H1 (cell line): ENCODE data around the gene RAPGEF5. TPM values are rescaled to one million over a fixed set of nuclear protein-coding genes. Genes with fewer than 3 reads are reported as not detected.

ENCODE experiments used
- CTCF ChIA-PET: fragments of 300-600 bp; sonication (Branson Sonifier 250); formaldehyde crosslinking; loops from one replicate; lab custom pipeline; 2021; ENCODE audit not compliant: partially characterized antibody; lab: Charles Lee
- POLR2A ChIA-PET: fragments of 300-600 bp; sonication (Branson Sonifier 250); formaldehyde crosslinking; loops from one replicate; lab custom pipeline; 2021; ENCODE audit warnings: inconsistent platforms; ENCODE audit not compliant: partially characterized antibody; lab: Charles Lee
- DNase-seq, 2 experiments: peaks; one replicate each; pipeline versions ENCODE4 v3.0.0 to v3.0.0-alpha.2; 2010 to 2022; ENCODE audit warnings: low spot score in 2 of 2, low read depth in 1 of 2, mixed read lengths in 1 of 2
- FAIRE-seq: peaks from 2 replicates; lab custom pipeline; 2011; peaks lifted over from hg19 to GRCh38; lab: Jason Lieb, UNC
- H2AFZ ChIP-seq: 2 replicates; pipeline ENCODE4 v1.8.1; 2012; ENCODE audit warnings: low read length, inconsistent platforms
- H2AK5ac ChIP-seq: 2 replicates; pipeline ENCODE4 v1.6.1; 2013; ENCODE audit warnings: low read depth, low read length
- H2BK120ac ChIP-seq: replicated peaks from 2 replicates; pipeline ENCODE3; 2013; ENCODE audit warnings: low read depth, low read length, inconsistent platforms
- H2BK12ac ChIP-seq: 2 replicates; pipeline ENCODE4 v1.6.1; 2013; ENCODE audit warnings: low read depth, low read length
- H2BK15ac ChIP-seq: 2 replicates; pipeline ENCODE4 v1.6.1; 2013; ENCODE audit warnings: low read length
- H2BK20ac ChIP-seq: 2 replicates; pipeline ENCODE4 v1.6.1; 2013; ENCODE audit warnings: low read length
- H2BK5ac ChIP-seq: 2 replicates; pipeline ENCODE4 v1.6.1; 2013; ENCODE audit warnings: low read depth, low read length
- H3K14ac ChIP-seq: 2 replicates; pipeline ENCODE4 v1.6.1; 2013; ENCODE audit warnings: inconsistent platforms; ENCODE audit not compliant: insufficient read length
- H3K18ac ChIP-seq: 2 replicates; pipeline ENCODE4 v1.6.1; 2013; ENCODE audit warnings: low read length; ENCODE audit errors: extremely low read depth
- H3K23ac ChIP-seq: 2 replicates; pipeline ENCODE4 v1.6.1; 2013; ENCODE audit warnings: inconsistent platforms; ENCODE audit not compliant: insufficient read length
- H3K23me2 ChIP-seq: 2 replicates; pipeline ENCODE4 v1.6.1; 2013; ENCODE audit warnings: low read depth, low read length
- H3K27ac ChIP-seq: 2 replicates; pipeline ENCODE4 v1.6.1; 2011; ENCODE audit warnings: low read depth, low read length, inconsistent platforms
- H3K27me3 ChIP-seq, 4 experiments: replicated peaks in 1 of 4; 1 replicate in 1 of 4; 2 replicates in 3 of 4; pipeline versions ENCODE4 v1.6.1 to v1.8.1; 2011 to 2013; ENCODE audit warnings: low read length in 3 of 4, mild to moderate bottlenecking in 3 of 4, inconsistent platforms in 2 of 4, mixed read lengths in 2 of 4, moderate library complexity in 1 of 4; ENCODE audit not compliant: control insufficient read depth in 3 of 4, insufficient read depth in 3 of 4; ENCODE audit errors: extremely low read depth in 1 of 4
- H3K36me3 ChIP-seq, 4 experiments: 2 replicates each; pipeline versions ENCODE4 v1.6.1 to v1.8.1; 2011 to 2013; ENCODE audit warnings: mild to moderate bottlenecking in 4 of 4, low read length in 3 of 4, moderate library complexity in 2 of 4, control low read depth in 1 of 4, inconsistent platforms in 1 of 4; ENCODE audit not compliant: insufficient read depth in 4 of 4, control insufficient read depth in 2 of 4
- H3K4ac ChIP-seq: replicated peaks from 2 replicates; pipeline ENCODE3; 2013; ENCODE audit warnings: low read length, low read depth, mixed read lengths, inconsistent platforms; ENCODE audit not compliant: insufficient read length
- H3K4me1 ChIP-seq, 4 experiments: replicated peaks in 1 of 4; 1 replicate in 1 of 4; 2 replicates in 3 of 4; pipeline versions ENCODE4 v1.6.1 to v1.8.1; 2011 to 2013; ENCODE audit warnings: low read length in 3 of 4, inconsistent platforms in 2 of 4, mixed read lengths in 1 of 4; ENCODE audit not compliant: insufficient read depth in 4 of 4, control insufficient read depth in 3 of 4
- H3K4me2 ChIP-seq, 2 experiments: 2 replicates each; pipeline versions ENCODE4 v1.6.1 to v1.8.1; 2011 to 2013; ENCODE audit warnings: low read depth in 2 of 2, low read length in 2 of 2, control low read depth in 1 of 2, inconsistent platforms in 1 of 2, mild to moderate bottlenecking in 1 of 2; ENCODE audit not compliant: insufficient read depth in 1 of 2
- H3K4me3 ChIP-seq, 4 experiments: fragments of 200-600, 300-600 bp in 1 of 4; sonication (generic), shearing (Covaris generic), sonication (Bioruptor Twin) in 1 of 4; 2 replicates each; pipeline versions ENCODE4 v1.5.1 to v1.8.1; 2011 to 2016; ENCODE audit warnings: low read length in 4 of 4, low read depth in 3 of 4, control low read depth in 2 of 4, inconsistent platforms in 2 of 4, mild to moderate bottlenecking in 2 of 4, mixed read lengths in 1 of 4, moderate library complexity in 1 of 4; ENCODE audit not compliant: insufficient read depth in 2 of 4; ENCODE audit errors: extremely low read depth in 1 of 4
- H3K56ac ChIP-seq: replicated peaks from 2 replicates; pipeline ENCODE3; 2013; ENCODE audit warnings: low read depth, mild to moderate bottlenecking, mixed read lengths, low read length, inconsistent platforms; ENCODE audit not compliant: insufficient read length
- H3K79me1 ChIP-seq: 2 replicates; pipeline ENCODE4 v1.6.1; 2013; ENCODE audit warnings: low read depth, low read length, control low read depth
- H3K79me2 ChIP-seq, 2 experiments: 2 replicates each; pipeline versions ENCODE4 v1.6.1 to v1.8.1; 2012 to 2013; ENCODE audit warnings: low read length in 2 of 2, mild to moderate bottlenecking in 2 of 2, inconsistent platforms in 1 of 2; ENCODE audit not compliant: insufficient read depth in 2 of 2, control insufficient read depth in 1 of 2
- H3K9ac ChIP-seq, 4 experiments: replicated peaks in 1 of 4; 1 replicate in 1 of 4; 2 replicates in 3 of 4; pipeline versions ENCODE4 v1.6.1 to v1.8.1; 2011 to 2013; ENCODE audit warnings: low read depth in 3 of 4, low read length in 3 of 4, control low read depth in 2 of 4, mild to moderate bottlenecking in 2 of 4, moderate library complexity in 2 of 4, inconsistent platforms in 1 of 4; ENCODE audit errors: extremely low read depth in 1 of 4
- H3K9me3 ChIP-seq, 2 experiments: 2 replicates each; pipeline versions ENCODE4 v1.6.1 to v1.8.1; 2012 to 2013; ENCODE audit warnings: mild to moderate bottlenecking in 2 of 2, moderate library complexity in 2 of 2, control low read depth in 1 of 2, inconsistent platforms in 1 of 2, low read depth in 1 of 2, low read length in 1 of 2, mixed read lengths in 1 of 2; ENCODE audit not compliant: insufficient read depth in 2 of 2
- H4K20me1 ChIP-seq, 2 experiments: replicated peaks in 1 of 2; 2 replicates each; pipeline versions ENCODE3 to v1.8.1; 2011 to 2013; ENCODE audit warnings: inconsistent platforms in 2 of 2, low read length in 2 of 2, mild to moderate bottlenecking in 1 of 2; ENCODE audit not compliant: insufficient read depth in 2 of 2, control insufficient read depth in 1 of 2
- H4K5ac ChIP-seq: 2 replicates; pipeline ENCODE4 v1.6.1; 2013; ENCODE audit warnings: low read length, low read depth, mixed read lengths, inconsistent platforms; ENCODE audit not compliant: insufficient read length
- H4K8ac ChIP-seq: 2 replicates; pipeline ENCODE4 v1.8.0; 2013; ENCODE audit warnings: mild to moderate bottlenecking, moderate library complexity, low read length, inconsistent platforms; ENCODE audit not compliant: insufficient read depth; ENCODE audit errors: extremely low read depth
- H4K91ac ChIP-seq: replicated peaks from 2 replicates; pipeline ENCODE3; 2013; ENCODE audit warnings: low read length, mixed read lengths, inconsistent platforms; ENCODE audit not compliant: insufficient read length
- BRCA1 ChIP-seq: IDR thresholded peaks from 2 replicates; pipeline ENCODE4 v1.6.1; 2012; ENCODE audit warnings: low read depth, low read length, improper control_type of control experiment
- CBX5 ChIP-seq: fragments of 300-800, 300-1000 bp; sonication (generic); IDR thresholded peaks from 2 replicates; pipeline ENCODE4 v1.7.1; 2016; ENCODE audit warnings: antibody characterized with exemption, low read length, low read depth
- E2F6 ChIP-seq: IDR thresholded peaks from 2 replicates; pipeline ENCODE4 v1.6.1; 2012; ENCODE audit warnings: inconsistent platforms
- GABPA ChIP-seq: IDR thresholded peaks from 2 replicates; pipeline ENCODE4 v1.6.1; 2011; ENCODE audit warnings: mild to moderate bottlenecking, low read length, moderate library complexity, borderline replicate concordance; ENCODE audit not compliant: insufficient read depth
- JUND ChIP-seq: IDR thresholded peaks from 2 replicates; pipeline ENCODE4 v1.6.1; 2011; ENCODE audit warnings: mild to moderate bottlenecking, improper control_type of control experiment, low read length
- MAFK ChIP-seq: IDR thresholded peaks from 2 replicates; pipeline ENCODE4 v1.6.1; 2012; ENCODE audit warnings: low read depth, mild to moderate bottlenecking, improper control_type of control experiment, low read length
- PHF8 ChIP-seq: fragments of 200-600 bp; sonication (generic); conservative IDR thresholded peaks from 2 replicates; pipeline ENCODE4 v1.7.1; 2012; ENCODE audit warnings: low read depth, mild to moderate bottlenecking, inconsistent platforms, low read length, moderate library complexity
- RNF2 ChIP-seq: fragments of 200-900, 300-1000 bp; sonication (generic); IDR thresholded peaks from 2 replicates; pipeline ENCODE4 v1.7.1; 2016; ENCODE audit warnings: borderline replicate concordance, low read depth, mild to moderate bottlenecking, antibody characterized with exemption, low read length; ENCODE audit not compliant: poor library complexity, severe bottlenecking; ENCODE audit errors: missing control alignments
- SAP30 ChIP-seq: fragments of 300-600 bp; sonication (generic); IDR thresholded peaks from 2 replicates; pipeline ENCODE4 v1.7.1; 2012; ENCODE audit warnings: low read length, moderate library complexity, mild to moderate bottlenecking, inconsistent platforms; ENCODE audit not compliant: insufficient read depth, insufficient replicate concordance
- WGBS, 2 experiments: shearing (Covaris generic) in 1 of 2; methylation state at CpG; one replicate each; pipeline versions ENCODE4 v1.1.6 to v1.1.7; 2013 to 2015; ENCODE audit warnings: low lambda C conversion rate in 2 of 2, mixed read lengths in 2 of 2, inconsistent platforms in 1 of 2, low coverage in 1 of 2, missing lambda C conversion rate in 1 of 2; ENCODE audit not compliant: insufficient replicate concordance in 2 of 2, insufficient coverage in 1 of 2, insufficient read length in 1 of 2; ENCODE audit errors: extremely low coverage in 1 of 2, missing lambda C conversion rate in 1 of 2; 5-methylcytosine and 5-hydroxymethylcytosine counted together
- polyA plus RNA-seq, 7 experiments: library from polyadenylated mRNA; depleted of rRNA in 3 of 7; stranded (reverse) in 5 of 7; unstranded in 2 of 7; fragments of >200 nt in 5 of 7; fragments of 200-250 nt in 2 of 7; gene quantifications; 1 replicate in 5 of 7; 2 replicates in 1 of 7; 4 replicates in 1 of 7; pipeline versions ENCODE4 v1.2.1 to v1.2.3, GENCODE V29; 2011 to 2013; ENCODE audit warnings: missing spikeins in 2 of 7, mixed read lengths in 2 of 7
- total RNA-seq: library from RNA; stranded (reverse); fragmentation: NEBNext Ultra II Directional; extraction: Animal tissue kit (Norgen Biotek cat#: 25700); gene quantifications from 2 replicates; pipeline ENCODE4 v1.2.1, GENCODE V29; 2021

Gene RAPGEF5
- total and polyA plus RNA-seq, 2 of the 8 experiments (the other 6 are each of a cell fraction or from before 2014, with no cell fraction given), result 4.4 to 22.9 TPM

GRCh38 chr7:22287412-22287811 is 69.5 kb downstream of the RAPGEF5 start:
- H3K56ac ChIP-seq, result no peak overlapping the region
- no peak for TF ChIP-seq RNF2
- no peak for TF ChIP-seq JUND
- TF ChIP-seq E2F6, result no peak
- TF ChIP-seq BRCA1, result no peak
- no peak for TF ChIP-seq GABPA
- no peak for TF ChIP-seq CBX5
- no peak for TF ChIP-seq MAFK
- TF ChIP-seq PHF8, result no peak
- TF ChIP-seq SAP30, result no peak
- TF ChIP-seq, all 59 proteins: peak for 0
- Histone ChIP-seq H4K20me1 (peaks cover 0 to 2% of the 10 kb centered on the region in 2 experiments), H2AFZ (no peak overlapping the region), H4K91ac (no peak overlapping the region), H3K9me3 (no peaks in the 10 kb centered on the region), H3K4me3 (no peak overlapping the region), H3K79me1 (no peaks in the 10 kb centered on the region; the same call in 1 of the 2 replicates), H2BK12ac (no peak overlapping the region), H3K36me3 (peaks cover 0 to 18% (median 5%) of the 10 kb centered on the region in 4 experiments; a peak in 4 of 8 replicates), H4K5ac (no peak overlapping the region), H3K27ac (no peak overlapping the region), H3K23me2 (no peaks in the 10 kb centered on the region), H2BK5ac (no peak overlapping the region), H2BK120ac (no peak overlapping the region), H2BK20ac (no peak overlapping the region), H3K4me1 (no peaks in the 10 kb centered on the region), H3K27me3 (no peaks in the 10 kb centered on the region), H3K79me2 (no peaks in the 10 kb centered on the region), H2BK15ac (no peak overlapping the region), H3K4ac (no peak overlapping the region), H3K23ac (no peak overlapping the region), H2AK5ac (no peak overlapping the region), H3K18ac (no peak overlapping the region), H3K9ac (no peak overlapping the region), H4K8ac (no peak overlapping the region), H3K4me2 (no peak overlapping the region), H3K14ac (no peak overlapping the region)
- DNase-seq (no peak), FAIRE-seq (no peak)
- CTCF ChIA-PET, result no interaction called here
- POLR2A ChIA-PET, result no interaction called here
- 88% methylated on average over 2 of the region's 2 CpGs; no CpG with 5 or more reads in 1 of the 2 experiments for WGBS, 2 experiments
